ENCODE data around the gene GRID2. TPM values are rescaled to one million over a fixed set of nuclear protein-coding genes. Genes with fewer than 3 reads are reported as not detected.

The GRID2 gene
- total and polyA plus RNA-seq, 9 of the 15 experiments (the other 6 are each of a cell fraction or from before 2014, with no cell fraction given) = 0.04 TPM; not detected in 7

- no peaks in the 10 kb centered on the region for H3K27me3 ChIP-seq (ENCODE audit: control insufficient read depth in 2 of 2, insufficient read depth in 2 of 2, low read length in 2 of 2)
- H3K27ac ChIP-seq (ENCODE audit: extremely low read depth, low read depth, low read length) = no peak overlapping the region
- ATAC-seq (no peak), DNase-seq (ENCODE audit: extremely low read depth in 1 of 4, low spot score in 3 of 4) (no peak), FAIRE-seq (no peak)
- H3K36me3 ChIP-seq (ENCODE audit: control insufficient read depth, insufficient read depth, low read length) = no peaks in the 10 kb centered on the region
- H3K9me1 ChIP-seq (ENCODE audit: control insufficient read depth, insufficient read depth, low read length) = no peaks in the 10 kb centered on the region
- no peak overlapping the region for H3K4me2 ChIP-seq (ENCODE audit: insufficient read depth, low read length)
- no peaks in the 10 kb centered on the region for H4K20me1 ChIP-seq (replicated peaks; ENCODE audit: control insufficient read depth, insufficient read depth, low read length)
- in situ Hi-C loops (cut with MboI) (no loop called here), intact Hi-C loops (cut with micrococcal nuclease) (no loop called here)
- TF ChIP-seq ZBTB34 (CRISPR knock-in tag; IDR thresholded peaks at IDR 0.05) (no peak), ASH1L (IDR thresholded peaks at IDR 0.05; ENCODE audit: borderline replicate concordance, low read depth, partially characterized antibody) (no peak), GABPA (tag; conservative IDR thresholded peaks at IDR 0.05; ENCODE audit: low read depth) (no peak), ZNF707 (CRISPR knock-in tag; conservative IDR thresholded peaks at IDR 0.05) (no peak), NR0B1 (IDR thresholded peaks at IDR 0.05; ENCODE audit: partially characterized antibody) (no peak), ZNF655 (CRISPR knock-in tag; IDR thresholded peaks at IDR 0.05) (no peak), EWSR1 (IDR thresholded peaks at IDR 0.05; ENCODE audit: borderline replicate concordance, low read depth, partially characterized antibody) (no peak), TEAD4 (IDR thresholded peaks at IDR 0.05; ENCODE audit: low read length) (no peak), TEAD4 (CRISPR knock-in tag; IDR thresholded peaks at IDR 0.05; ENCODE audit: borderline replicate concordance) (no peak), ZNF398 (CRISPR knock-in tag; IDR thresholded peaks at IDR 0.05) (no peak), ZFPM2 (CRISPR knock-in tag; IDR thresholded peaks at IDR 0.05) (no peak), DLX4 (CRISPR knock-in tag; IDR thresholded peaks at IDR 0.05) (no peak), NR2F6 (CRISPR knock-in tag; IDR thresholded peaks at IDR 0.05) (no peak), ZNF224 (CRISPR knock-in tag; IDR thresholded peaks at IDR 0.05) (no peak), SNRNP70 (optimal IDR thresholded peaks at IDR 0.05; ENCODE audit: low read depth, low read length) (no peak)
- ChIA-PET CTCF (ENCODE audit: low intra/inter-chr PET ratio) (no interaction called here), POLR2A (no interaction called here)
- no TSS peak for BruUV-seq (replicated peaks)
- no peaks in the 10 kb centered on the region; the same call in 1 of the 2 replicates for H3K9me3 ChIP-seq (replicated peaks; ENCODE audit: control insufficient read depth, insufficient read depth, low read depth, low read length)
- WGBS (ENCODE audit: insufficient coverage, low coverage, missing lambda C conversion rate) = 2% methylated on average over 8 of the region's 8 CpGs
- no peak overlapping the region for H3K4me3 ChIP-seq
- no peaks in the 10 kb centered on the region for H3K79me2 ChIP-seq (ENCODE audit: control insufficient read depth, insufficient read depth, low read length)
- H3K9ac ChIP-seq (ENCODE audit: insufficient read depth in 1 of 2, low read depth in 2 of 2, low read length in 2 of 2) = no peak overlapping the region
- no peaks in the 10 kb centered on the region for H3K4me1 ChIP-seq (replicated peaks in 1 of 2; ENCODE audit: control insufficient read depth in 2 of 2, insufficient read depth in 2 of 2, low read length in 2 of 2)
- no peak overlapping the region for H2AFZ ChIP-seq (ENCODE audit: low read depth, low read length)
These were observed 95.3 kb downstream of the GRID2 start for GRCh38 chr4:92399032-92399431.
